Kidney (tissue), 14 donors: ENCODE results near the gene GPX2. TPM values are rescaled to one million over a fixed set of nuclear protein-coding genes. Genes with fewer than 3 reads are reported as not detected.

ENCODE experiments used
- DNase-seq, 5 donors: peaks; one replicate each; pipeline ENCODE4 v3.0.0-alpha.2; 2013 to 2020
- FAIRE-seq: peaks from 2 replicates; lab custom pipeline; 2012; peaks lifted over from hg19 to GRCh38; lab: Jason Lieb, UNC
- H3K27ac ChIP-seq, 2 donors: one replicate each; pipeline ENCODE4 v1.7.0; 2013; ENCODE audit warnings: low read depth in 2 of 2, low read length in 2 of 2, inconsistent platforms in 1 of 2
- H3K27me3 ChIP-seq: one replicate; pipeline ENCODE4 v1.7.1; 2013; ENCODE audit warnings: low read length, inconsistent platforms; ENCODE audit not compliant: control insufficient read depth, insufficient read depth
- H3K36me3 ChIP-seq, 3 donors: one replicate each; pipeline versions ENCODE4 v1.7.0 to v1.7.1; 2013; ENCODE audit warnings: low read length in 3 of 3, control low read depth in 1 of 3, inconsistent platforms in 1 of 3; ENCODE audit not compliant: insufficient read depth in 3 of 3, control insufficient read depth in 2 of 3
- H3K4me1 ChIP-seq, 3 donors: one replicate each; pipeline versions ENCODE4 v1.7.0 to v1.7.1; 2013; ENCODE audit warnings: low read length in 3 of 3, inconsistent platforms in 1 of 3, low read depth in 1 of 3; ENCODE audit not compliant: control insufficient read depth in 2 of 3, insufficient read depth in 2 of 3
- H3K4me3 ChIP-seq, 3 donors: one replicate each; pipeline versions ENCODE4 v1.7.0 to v1.8.1; 2013; ENCODE audit warnings: low read length in 3 of 3, control low read depth in 1 of 3, inconsistent platforms in 1 of 3
- H3K9ac ChIP-seq, 3 donors: one replicate each; pipeline versions ENCODE4 v1.7.0 to v1.7.1; 2013; ENCODE audit warnings: low read length in 3 of 3, control low read depth in 1 of 3, inconsistent platforms in 1 of 3
- H3K9me3 ChIP-seq, 3 donors: one replicate each; pipeline versions ENCODE4 v1.7.0 to v1.7.1; 2013; ENCODE audit warnings: low read length in 3 of 3, control low read depth in 1 of 3, inconsistent platforms in 1 of 3; ENCODE audit not compliant: control insufficient read depth in 2 of 3, insufficient read depth in 1 of 3
- intact Hi-C: fragments of 100-400 bp; cut with DNase I; formaldehyde crosslinking; loops from one replicate; pipeline ENCODE4 v1.11.1; 2022
- polyA plus RNA-seq: library from polyadenylated mRNA; stranded (reverse); fragments of 350-450 nt; fragmentation: Illumina TruSeq; extraction: RNeasy Lipid Tissue Mini Kit (QIAGEN cat#74804); gene quantifications from one replicate; pipeline ENCODE4 v1.2.3, GENCODE V29; 2014; ENCODE audit warnings: low read depth, low replicate concordance; ENCODE audit not compliant: insufficient read depth
- total RNA-seq: library from RNA; stranded (reverse); fragmentation: NEBNext Ultra II Directional; extraction: Animal tissue kit (Norgen Biotek cat#: 25700); gene quantifications from one replicate; pipeline ENCODE4 v1.2.1, GENCODE V29; 2021
- TF ChIP-seq, protein P1 (sequence below): IDR thresholded peaks from 3 replicates; pipeline ENCODE4 v1.5.1; 2012; ENCODE audit warnings: mild to moderate bottlenecking, moderate library complexity, borderline replicate concordance; ENCODE audit not compliant: insufficient read depth; ENCODE audit errors: extremely low read depth
- donor health status: control.
- donor health status: control.
- donor health status: control.
- donor health status: control.
- donor health status: control.
- donor health status: DM: yes; HTN: yes; CAD: no.
- donor health status: Normal renal cell carcinoma (clear cell type).

GPX2 gene
- total and polyA plus RNA-seq, 2 donors from 2014 or later, result 8.4 to 60.0 TPM

DNA sequence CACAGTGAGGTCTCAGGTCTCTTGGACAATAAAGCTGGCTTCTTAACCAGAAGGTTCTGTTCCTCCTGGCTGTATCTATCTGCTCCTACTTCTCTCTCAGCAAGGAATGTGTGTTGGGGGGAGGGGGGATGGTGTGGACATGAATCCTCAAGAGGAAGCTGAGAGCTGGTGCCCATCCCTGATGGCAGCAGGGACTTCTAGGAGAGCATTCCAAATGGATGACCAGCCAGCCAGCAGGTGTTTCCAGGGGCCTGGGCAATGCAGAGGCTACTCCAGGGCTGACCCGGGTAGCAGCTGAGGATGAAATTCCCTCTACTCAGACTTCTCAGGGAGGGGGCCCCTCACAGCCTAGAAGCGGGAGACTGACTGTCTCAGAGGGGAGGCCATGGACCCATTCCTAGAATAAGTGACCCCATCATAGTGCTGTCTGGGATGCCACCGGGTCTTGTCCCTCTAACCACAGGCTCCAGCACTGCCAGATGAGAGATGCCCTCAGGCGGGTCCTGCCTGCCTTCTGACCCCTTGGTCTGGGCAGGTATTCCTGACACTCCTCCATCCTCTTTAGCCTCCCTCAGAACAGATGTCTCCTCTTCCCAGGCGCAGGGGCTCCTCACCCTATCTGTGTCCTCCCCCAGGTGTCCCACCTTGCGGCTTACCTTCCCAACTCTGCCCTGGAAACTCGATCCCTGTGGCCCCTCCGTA, 28.4 kb upstream of the GPX2 start:
- TF ChIP-seq, protein P1, sequence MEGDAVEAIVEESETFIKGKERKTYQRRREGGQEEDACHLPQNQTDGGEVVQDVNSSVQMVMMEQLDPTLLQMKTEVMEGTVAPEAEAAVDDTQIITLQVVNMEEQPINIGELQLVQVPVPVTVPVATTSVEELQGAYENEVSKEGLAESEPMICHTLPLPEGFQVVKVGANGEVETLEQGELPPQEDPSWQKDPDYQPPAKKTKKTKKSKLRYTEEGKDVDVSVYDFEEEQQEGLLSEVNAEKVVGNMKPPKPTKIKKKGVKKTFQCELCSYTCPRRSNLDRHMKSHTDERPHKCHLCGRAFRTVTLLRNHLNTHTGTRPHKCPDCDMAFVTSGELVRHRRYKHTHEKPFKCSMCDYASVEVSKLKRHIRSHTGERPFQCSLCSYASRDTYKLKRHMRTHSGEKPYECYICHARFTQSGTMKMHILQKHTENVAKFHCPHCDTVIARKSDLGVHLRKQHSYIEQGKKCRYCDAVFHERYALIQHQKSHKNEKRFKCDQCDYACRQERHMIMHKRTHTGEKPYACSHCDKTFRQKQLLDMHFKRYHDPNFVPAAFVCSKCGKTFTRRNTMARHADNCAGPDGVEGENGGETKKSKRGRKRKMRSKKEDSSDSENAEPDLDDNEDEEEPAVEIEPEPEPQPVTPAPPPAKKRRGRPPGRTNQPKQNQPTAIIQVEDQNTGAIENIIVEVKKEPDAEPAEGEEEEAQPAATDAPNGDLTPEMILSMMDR, result no peak
- peak in 3 of 5 donors; percentile 29 to 58 (median 39) for DNase-seq
- no peaks in the 10 kb centered on the region for H3K9me3 ChIP-seq
- H3K4me1 ChIP-seq, result peaks cover 0 to 9% (median 0%) of the 10 kb centered on the region in 3 donors
- intact Hi-C loops, result no loop called here
- no peak for FAIRE-seq
- no peaks in the 10 kb centered on the region for H3K36me3 ChIP-seq
- peak overlapping the region in 1 of 3 donors; percentile 78 for H3K9ac ChIP-seq
- no peaks in the 10 kb centered on the region for H3K27me3 ChIP-seq
- H3K4me3 ChIP-seq, result peak overlapping the region in 2 of 3 donors; percentile 64 to 66
- H3K27ac ChIP-seq, result peak overlapping the region; percentile 32 to 60

DNA sequence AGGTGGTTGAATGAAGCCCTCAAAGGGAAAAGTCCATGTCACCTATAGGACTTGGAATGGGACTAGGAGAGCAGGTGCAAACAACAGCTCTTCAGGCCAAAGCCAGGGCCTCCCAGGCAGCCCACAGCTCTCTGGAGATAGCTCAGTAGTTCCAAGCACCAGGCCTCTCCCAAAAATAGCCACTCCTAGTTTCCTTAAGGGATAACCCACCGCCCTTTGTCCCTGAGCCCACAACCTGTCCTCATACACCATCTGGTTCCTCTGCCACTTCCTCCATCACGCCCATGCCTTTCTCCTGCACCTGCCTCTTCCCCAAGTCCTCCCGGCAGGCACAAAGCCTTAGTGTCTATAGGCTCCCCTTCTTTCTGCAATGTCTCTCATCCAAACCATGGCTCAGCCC, 27.5 kb upstream of the GPX2 start:
- peaks cover 0 to 9% (median 0%) of the 10 kb centered on the region in 3 donors for H3K4me1 ChIP-seq
- no peaks in the 10 kb centered on the region for H3K9me3 ChIP-seq
- no peaks in the 10 kb centered on the region for H3K36me3 ChIP-seq
- peak overlapping the region in 1 of 2 donors; percentile 13 for H3K27ac ChIP-seq
- H3K9ac ChIP-seq, result no peak overlapping the region
- TF ChIP-seq, protein P1, result no peak
- FAIRE-seq (no peak), DNase-seq (no peak)
- no peak overlapping the region for H3K4me3 ChIP-seq
- no peaks in the 10 kb centered on the region for H3K27me3 ChIP-seq
- intact Hi-C loops, result no loop called here

GRCh38 chr14:64968651-64969050, 26.1 kb upstream of the GPX2 start:
- H3K4me1 ChIP-seq, result peaks cover 0 to 9% (median 0%) of the 10 kb centered on the region in 3 donors
- no peak overlapping the region for H3K4me3 ChIP-seq
- H3K9me3 ChIP-seq, result no peaks in the 10 kb centered on the region
- intact Hi-C loops, result no loop called here
- no peaks in the 10 kb centered on the region for H3K27me3 ChIP-seq
- TF ChIP-seq, protein P1, result no peak
- no peak for FAIRE-seq
- H3K27ac ChIP-seq, result no peak overlapping the region
- no peaks in the 10 kb centered on the region for H3K36me3 ChIP-seq
- H3K9ac ChIP-seq, result no peak overlapping the region
- DNase-seq, result no peak

- intact Hi-C loops, result no loop called here
- Histone ChIP-seq H3K36me3 (no peaks in the 10 kb centered on the region), H3K4me3 (no peak overlapping the region), H3K9me3 (no peaks in the 10 kb centered on the region), H3K9ac (no peak overlapping the region), H3K4me1 (peaks cover 0 to 9% (median 0%) of the 10 kb centered on the region in 3 donors), H3K27ac (no peak overlapping the region), H3K27me3 (no peaks in the 10 kb centered on the region)
- peak in 1 of 5 donors; percentile 56 for DNase-seq
- no peak for FAIRE-seq
- TF ChIP-seq, protein P1, result no peak
These were observed 25.6 kb upstream of the GPX2 start for GRCh38 chr14:64968167-64968566.
